GM23338 (cell line): ENCODE measurements around the gene MFSD6. TPM values are rescaled to one million over a fixed set of nuclear protein-coding genes. Genes with fewer than 3 reads are reported as not detected.

Experiments
- ATAC-seq: fragments of 200-7000 bp; cut with Tn5 transposase; 3 replicates; pipeline ENCODE4 v1.9.1; 2020
- DNase-seq: peaks from one replicate; pipeline ENCODE4 v3.0.0-alpha.2; 2015; ENCODE audit warnings: low spot score
- H2AFZ ChIP-seq: fragments of 200-600 bp; sonication (generic); 2 replicates; pipeline ENCODE4 v1.8.0; 2016; ENCODE audit warnings: antibody characterized with exemption, mild to moderate bottlenecking, moderate library complexity
- H3F3A ChIP-seq: fragments of 200-600 bp; sonication (generic); replicated peaks from 2 replicates; pipeline ENCODE4 v1.8.0; 2017; ENCODE audit warnings: antibody characterized with exemption, mixed run types, low read depth
- H3K27ac ChIP-seq: fragments of 200-600 bp; sonication (generic); 2 replicates; pipeline ENCODE4 v1.6.1; 2016; ENCODE audit warnings: low read depth
- H3K27me3 ChIP-seq: fragments of 200-600 bp; sonication (generic); 2 replicates; pipeline ENCODE4 v1.8.0; 2016; ENCODE audit warnings: mild to moderate bottlenecking, mixed run types, moderate library complexity; ENCODE audit not compliant: insufficient read depth
- H3K36me3 ChIP-seq: fragments of 200-600 bp; sonication (generic); 2 replicates; pipeline ENCODE4 v1.8.0; 2016; ENCODE audit warnings: mild to moderate bottlenecking; ENCODE audit not compliant: insufficient read depth
- H3K4me1 ChIP-seq: fragments of 200-600 bp; sonication (generic); 2 replicates; pipeline ENCODE4 v1.8.0; 2016; ENCODE audit warnings: mild to moderate bottlenecking, moderate library complexity; ENCODE audit not compliant: insufficient read depth
- H3K4me2 ChIP-seq: fragments of 200-600 bp; sonication (generic); 2 replicates; pipeline ENCODE4 v1.7.1; 2017; ENCODE audit warnings: mixed run types
- H3K4me3 ChIP-seq: fragments of 200-600 bp; sonication (generic); 2 replicates; pipeline ENCODE4 v1.6.1; 2016; ENCODE audit warnings: mixed run types
- H3K79me2 ChIP-seq: fragments of 200-600 bp; sonication (generic); replicated peaks from 2 replicates; pipeline ENCODE4 v1.8.0; 2017; ENCODE audit warnings: mild to moderate bottlenecking; ENCODE audit not compliant: insufficient read depth
- H3K9me2 ChIP-seq: fragments of 200-600 bp; sonication (generic); 2 replicates; pipeline ENCODE4 v1.8.0; 2017; ENCODE audit not compliant: insufficient read depth
- H4K20me1 ChIP-seq: fragments of 200-600 bp; sonication (generic); replicated peaks from 2 replicates; pipeline ENCODE4 v1.8.0; 2017; ENCODE audit warnings: mild to moderate bottlenecking; ENCODE audit not compliant: insufficient read depth
- H3K27ac Mint-ChIP-seq: 2 replicates; pipeline ENCODE4 v1.8.0; 2020; ENCODE audit warnings: inconsistent platforms, mild to moderate bottlenecking, moderate library complexity, mixed read lengths
- H3K27me3 Mint-ChIP-seq: 3 replicates; pipeline ENCODE4 v1.8.0; 2022; ENCODE audit warnings: low read depth, mild to moderate bottlenecking, moderate library complexity, mixed read lengths, inconsistent platforms; ENCODE audit not compliant: insufficient read depth, poor library complexity
- H3K36me3 Mint-ChIP-seq: 3 replicates; pipeline ENCODE4 v1.8.0; 2021; ENCODE audit warnings: low read depth, mild to moderate bottlenecking, inconsistent platforms, moderate library complexity, mixed read lengths
- H3K4me1 Mint-ChIP-seq: 3 replicates; pipeline ENCODE4 v1.8.0; 2020; ENCODE audit warnings: mild to moderate bottlenecking, inconsistent platforms, mixed read lengths
- H3K4me3 Mint-ChIP-seq: 3 replicates; pipeline ENCODE4 v1.8.0; 2021; ENCODE audit warnings: moderate library complexity, mild to moderate bottlenecking, inconsistent platforms, mixed read lengths
- H3K9me3 Mint-ChIP-seq: 3 replicates; pipeline ENCODE4 v1.8.0; 2020; ENCODE audit warnings: moderate library complexity, mild to moderate bottlenecking, inconsistent platforms, mixed read lengths
- polyA plus RNA-seq: library from polyadenylated mRNA; unstranded; fragments of >200 nt; fragmentation: Nextera tagmentation; extraction: Ambion mirVana; gene quantifications from 2 replicates; pipeline ENCODE4 v1.2.1, GENCODE V29; 2016
- total RNA-seq: library from RNA; depleted of rRNA; stranded (reverse); fragments of >200 nt; shearing (Covaris generic); gene quantifications from 2 replicates; pipeline ENCODE4 v1.2.3, GENCODE V29; 2014
- TF ChIP-seq, protein P1 (sequence below): fragments of 250-450 bp; sonication (Bioruptor Pico); IDR thresholded peaks from 2 replicates; pipeline ENCODE4 v1.5.0; 2020; ENCODE audit warnings: mild to moderate bottlenecking, moderate library complexity
- TF ChIP-seq, protein P2 (sequence below): IDR thresholded peaks from 2 replicates; pipeline ENCODE4 v1.6.1; 2016; ENCODE audit warnings: antibody characterized with exemption
- TF ChIP-seq, protein P3 (sequence below): IDR thresholded peaks from one replicate; pipeline ENCODE4 v1.6.1; 2018; ENCODE audit warnings: antibody characterized with exemption; ENCODE audit not compliant: unreplicated experiment

MFSD6 gene
- total and polyA plus RNA-seq, 2 experiments from 2014 or later = 2.3 to 9.6 TPM

DNA sequence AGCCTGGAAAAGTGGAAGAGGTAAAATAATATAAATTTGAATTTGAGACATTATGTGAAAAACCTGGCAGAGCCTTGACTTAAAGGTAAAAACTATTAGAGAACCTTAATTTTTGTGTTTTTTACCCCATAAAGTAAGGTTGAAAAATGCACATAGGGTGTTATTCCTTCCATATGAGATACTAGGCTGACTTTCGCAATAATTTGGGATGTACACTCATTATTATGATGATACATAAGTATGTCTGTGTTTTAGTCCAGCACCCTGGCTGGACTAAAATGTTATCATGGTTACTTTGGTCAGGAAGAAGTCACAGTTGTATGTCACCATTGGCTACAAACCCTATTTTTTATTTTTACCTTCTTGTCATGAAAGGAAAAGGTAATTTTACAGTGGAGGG, 106.5 kb downstream of the MFSD6 start:
- no peaks in the 10 kb centered on the region for H4K20me1 ChIP-seq
- Mint-ChIP-seq H3K27me3 (no peaks in the 10 kb centered on the region), H3K9me3 (no peaks in the 10 kb centered on the region), H3K36me3 (no peaks in the 10 kb centered on the region), H3K27ac (no peak overlapping the region), H3K4me1 (no peaks in the 10 kb centered on the region), H3K4me3 (no peak overlapping the region)
- no peaks in the 10 kb centered on the region for H3K9me2 ChIP-seq
- no peaks in the 10 kb centered on the region for H3K27me3 ChIP-seq
- no peak overlapping the region for H2AFZ ChIP-seq
- H3K4me1 ChIP-seq = no peaks in the 10 kb centered on the region
- DNase-seq (no peak), ATAC-seq (no peak)
- H3K27ac ChIP-seq = no peak overlapping the region
- no peak overlapping the region for H3K4me3 ChIP-seq
- TF ChIP-seq, protein P1, sequence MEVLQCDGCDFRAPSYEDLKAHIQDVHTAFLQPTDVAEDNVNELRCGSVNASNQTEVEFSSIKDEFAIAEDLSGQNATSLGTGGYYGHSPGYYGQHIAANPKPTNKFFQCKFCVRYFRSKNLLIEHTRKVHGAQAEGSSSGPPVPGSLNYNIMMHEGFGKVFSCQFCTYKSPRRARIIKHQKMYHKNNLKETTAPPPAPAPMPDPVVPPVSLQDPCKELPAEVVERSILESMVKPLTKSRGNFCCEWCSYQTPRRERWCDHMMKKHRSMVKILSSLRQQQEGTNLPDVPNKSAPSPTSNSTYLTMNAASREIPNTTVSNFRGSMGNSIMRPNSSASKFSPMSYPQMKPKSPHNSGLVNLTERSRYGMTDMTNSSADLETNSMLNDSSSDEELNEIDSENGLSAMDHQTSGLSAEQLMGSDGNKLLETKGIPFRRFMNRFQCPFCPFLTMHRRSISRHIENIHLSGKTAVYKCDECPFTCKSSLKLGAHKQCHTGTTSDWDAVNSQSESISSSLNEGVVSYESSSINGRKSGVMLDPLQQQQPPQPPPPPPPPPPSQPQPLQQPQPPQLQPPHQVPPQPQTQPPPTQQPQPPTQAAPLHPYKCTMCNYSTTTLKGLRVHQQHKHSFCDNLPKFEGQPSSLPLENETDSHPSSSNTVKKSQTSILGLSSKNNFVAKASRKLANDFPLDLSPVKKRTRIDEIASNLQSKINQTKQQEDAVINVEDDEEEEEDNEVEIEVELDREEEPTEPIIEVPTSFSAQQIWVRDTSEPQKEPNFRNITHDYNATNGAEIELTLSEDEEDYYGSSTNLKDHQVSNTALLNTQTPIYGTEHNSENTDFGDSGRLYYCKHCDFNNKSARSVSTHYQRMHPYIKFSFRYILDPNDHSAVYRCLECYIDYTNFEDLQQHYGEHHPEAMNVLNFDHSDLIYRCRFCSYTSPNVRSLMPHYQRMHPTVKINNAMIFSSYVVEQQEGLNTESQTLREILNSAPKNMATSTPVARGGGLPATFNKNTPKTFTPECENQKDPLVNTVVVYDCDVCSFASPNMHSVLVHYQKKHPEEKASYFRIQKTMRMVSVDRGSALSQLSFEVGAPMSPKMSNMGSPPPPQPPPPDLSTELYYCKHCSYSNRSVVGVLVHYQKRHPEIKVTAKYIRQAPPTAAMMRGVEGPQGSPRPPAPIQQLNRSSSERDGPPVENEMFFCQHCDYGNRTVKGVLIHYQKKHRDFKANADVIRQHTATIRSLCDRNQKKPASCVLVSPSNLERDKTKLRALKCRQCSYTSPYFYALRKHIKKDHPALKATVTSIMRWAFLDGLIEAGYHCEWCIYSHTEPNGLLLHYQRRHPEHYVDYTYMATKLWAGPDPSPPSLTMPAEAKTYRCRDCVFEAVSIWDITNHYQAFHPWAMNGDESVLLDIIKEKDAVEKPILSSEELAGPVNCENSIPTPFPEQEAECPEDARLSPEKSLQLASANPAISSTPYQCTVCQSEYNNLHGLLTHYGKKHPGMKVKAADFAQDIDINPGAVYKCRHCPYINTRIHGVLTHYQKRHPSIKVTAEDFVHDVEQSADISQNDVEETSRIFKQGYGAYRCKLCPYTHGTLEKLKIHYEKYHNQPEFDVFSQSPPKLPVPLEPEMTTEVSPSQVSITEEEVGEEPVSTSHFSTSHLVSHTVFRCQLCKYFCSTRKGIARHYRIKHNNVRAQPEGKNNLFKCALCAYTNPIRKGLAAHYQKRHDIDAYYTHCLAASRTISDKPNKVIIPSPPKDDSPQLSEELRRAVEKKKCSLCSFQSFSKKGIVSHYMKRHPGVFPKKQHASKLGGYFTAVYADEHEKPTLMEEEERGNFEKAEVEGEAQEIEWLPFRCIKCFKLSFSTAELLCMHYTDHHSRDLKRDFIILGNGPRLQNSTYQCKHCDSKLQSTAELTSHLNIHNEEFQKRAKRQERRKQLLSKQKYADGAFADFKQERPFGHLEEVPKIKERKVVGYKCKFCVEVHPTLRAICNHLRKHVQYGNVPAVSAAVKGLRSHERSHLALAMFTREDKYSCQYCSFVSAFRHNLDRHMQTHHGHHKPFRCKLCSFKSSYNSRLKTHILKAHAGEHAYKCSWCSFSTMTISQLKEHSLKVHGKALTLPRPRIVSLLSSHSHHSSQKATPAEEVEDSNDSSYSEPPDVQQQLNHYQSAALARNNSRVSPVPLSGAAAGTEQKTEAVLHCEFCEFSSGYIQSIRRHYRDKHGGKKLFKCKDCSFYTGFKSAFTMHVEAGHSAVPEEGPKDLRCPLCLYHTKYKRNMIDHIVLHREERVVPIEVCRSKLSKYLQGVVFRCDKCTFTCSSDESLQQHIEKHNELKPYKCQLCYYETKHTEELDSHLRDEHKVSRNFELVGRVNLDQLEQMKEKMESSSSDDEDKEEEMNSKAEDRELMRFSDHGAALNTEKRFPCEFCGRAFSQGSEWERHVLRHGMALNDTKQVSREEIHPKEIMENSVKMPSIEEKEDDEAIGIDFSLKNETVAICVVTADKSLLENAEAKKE (CRISPR knock-in tag) = no peak
- TF ChIP-seq, protein P2, sequence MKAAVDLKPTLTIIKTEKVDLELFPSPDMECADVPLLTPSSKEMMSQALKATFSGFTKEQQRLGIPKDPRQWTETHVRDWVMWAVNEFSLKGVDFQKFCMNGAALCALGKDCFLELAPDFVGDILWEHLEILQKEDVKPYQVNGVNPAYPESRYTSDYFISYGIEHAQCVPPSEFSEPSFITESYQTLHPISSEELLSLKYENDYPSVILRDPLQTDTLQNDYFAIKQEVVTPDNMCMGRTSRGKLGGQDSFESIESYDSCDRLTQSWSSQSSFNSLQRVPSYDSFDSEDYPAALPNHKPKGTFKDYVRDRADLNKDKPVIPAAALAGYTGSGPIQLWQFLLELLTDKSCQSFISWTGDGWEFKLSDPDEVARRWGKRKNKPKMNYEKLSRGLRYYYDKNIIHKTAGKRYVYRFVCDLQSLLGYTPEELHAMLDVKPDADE = no peak
- TF ChIP-seq, protein P3, sequence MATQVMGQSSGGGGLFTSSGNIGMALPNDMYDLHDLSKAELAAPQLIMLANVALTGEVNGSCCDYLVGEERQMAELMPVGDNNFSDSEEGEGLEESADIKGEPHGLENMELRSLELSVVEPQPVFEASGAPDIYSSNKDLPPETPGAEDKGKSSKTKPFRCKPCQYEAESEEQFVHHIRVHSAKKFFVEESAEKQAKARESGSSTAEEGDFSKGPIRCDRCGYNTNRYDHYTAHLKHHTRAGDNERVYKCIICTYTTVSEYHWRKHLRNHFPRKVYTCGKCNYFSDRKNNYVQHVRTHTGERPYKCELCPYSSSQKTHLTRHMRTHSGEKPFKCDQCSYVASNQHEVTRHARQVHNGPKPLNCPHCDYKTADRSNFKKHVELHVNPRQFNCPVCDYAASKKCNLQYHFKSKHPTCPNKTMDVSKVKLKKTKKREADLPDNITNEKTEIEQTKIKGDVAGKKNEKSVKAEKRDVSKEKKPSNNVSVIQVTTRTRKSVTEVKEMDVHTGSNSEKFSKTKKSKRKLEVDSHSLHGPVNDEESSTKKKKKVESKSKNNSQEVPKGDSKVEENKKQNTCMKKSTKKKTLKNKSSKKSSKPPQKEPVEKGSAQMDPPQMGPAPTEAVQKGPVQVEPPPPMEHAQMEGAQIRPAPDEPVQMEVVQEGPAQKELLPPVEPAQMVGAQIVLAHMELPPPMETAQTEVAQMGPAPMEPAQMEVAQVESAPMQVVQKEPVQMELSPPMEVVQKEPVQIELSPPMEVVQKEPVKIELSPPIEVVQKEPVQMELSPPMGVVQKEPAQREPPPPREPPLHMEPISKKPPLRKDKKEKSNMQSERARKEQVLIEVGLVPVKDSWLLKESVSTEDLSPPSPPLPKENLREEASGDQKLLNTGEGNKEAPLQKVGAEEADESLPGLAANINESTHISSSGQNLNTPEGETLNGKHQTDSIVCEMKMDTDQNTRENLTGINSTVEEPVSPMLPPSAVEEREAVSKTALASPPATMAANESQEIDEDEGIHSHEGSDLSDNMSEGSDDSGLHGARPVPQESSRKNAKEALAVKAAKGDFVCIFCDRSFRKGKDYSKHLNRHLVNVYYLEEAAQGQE = no peak
- H3K4me2 ChIP-seq = no peak overlapping the region
- no peaks in the 10 kb centered on the region for H3K79me2 ChIP-seq
- no peaks in the 10 kb centered on the region for H3F3A ChIP-seq
- no peaks in the 10 kb centered on the region for H3K36me3 ChIP-seq
